ENCODE data around the gene EML1. TPM values are rescaled to one million over a fixed set of nuclear protein-coding genes. Genes with fewer than 3 reads are reported as not detected.

The EML1 gene
- polyA plus RNA-seq, 1 experiment, result 14.2 TPM

DNA sequence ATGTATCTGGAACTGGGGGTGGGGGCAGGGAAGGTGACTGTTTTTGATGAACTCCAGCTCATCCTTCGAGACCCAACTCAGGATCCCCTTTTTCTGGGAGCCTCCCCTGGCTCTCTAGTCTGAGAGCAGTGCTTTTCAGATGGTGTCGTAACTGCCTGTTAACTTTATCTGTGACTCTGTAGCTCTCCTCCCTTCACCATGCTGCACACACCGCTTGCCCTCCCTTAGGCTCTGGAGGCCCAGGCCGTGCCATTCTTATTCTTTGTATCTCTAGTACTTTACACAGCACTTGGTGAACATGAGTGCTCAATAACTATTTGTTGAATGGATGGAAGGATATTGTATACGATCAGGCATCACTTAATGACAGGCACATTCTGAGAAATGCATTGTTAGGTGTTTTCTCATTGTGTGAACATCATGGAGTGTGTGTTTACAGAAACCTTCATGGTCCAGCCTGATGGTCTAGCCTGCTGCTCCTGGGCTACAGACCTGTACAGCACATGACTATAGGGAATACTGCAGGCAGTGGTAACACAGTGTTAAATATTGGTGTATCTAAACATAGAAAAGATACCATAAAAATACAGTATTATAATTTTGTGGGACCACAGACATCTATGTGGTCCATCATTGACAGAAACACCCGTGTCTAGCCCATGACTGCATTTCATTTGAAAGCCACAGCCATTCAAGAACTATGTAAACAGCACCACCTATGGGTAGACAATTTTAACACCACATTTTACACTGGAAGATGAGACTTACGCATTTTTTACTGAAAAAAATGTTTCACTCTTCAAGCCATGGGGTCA is 91.8 kb downstream of the EML1 start:
- no peak for DNase-seq (ENCODE audit: low read depth)
- Histone ChIP-seq H3K36me3 (ENCODE audit: control insufficient read depth, insufficient read depth, low read length) (no peaks in the 10 kb centered on the region), H3K27me3 (ENCODE audit: control insufficient read depth, insufficient read depth, low read length) (no peaks in the 10 kb centered on the region), H3K4me3 (ENCODE audit: low read depth, low read length) (no peak overlapping the region)
- ChIA-PET POLR2A (no interaction called here), CTCF (interaction anchor here (0.7 to 7.9 kb wide), 21 partner anchors 8 to 458 kb away, joined by 3 to 87 read pairs (median 4); partner anchors contain the start of genes CYP46A1 and EML1)
- TF ChIP-seq, protein P1, sequence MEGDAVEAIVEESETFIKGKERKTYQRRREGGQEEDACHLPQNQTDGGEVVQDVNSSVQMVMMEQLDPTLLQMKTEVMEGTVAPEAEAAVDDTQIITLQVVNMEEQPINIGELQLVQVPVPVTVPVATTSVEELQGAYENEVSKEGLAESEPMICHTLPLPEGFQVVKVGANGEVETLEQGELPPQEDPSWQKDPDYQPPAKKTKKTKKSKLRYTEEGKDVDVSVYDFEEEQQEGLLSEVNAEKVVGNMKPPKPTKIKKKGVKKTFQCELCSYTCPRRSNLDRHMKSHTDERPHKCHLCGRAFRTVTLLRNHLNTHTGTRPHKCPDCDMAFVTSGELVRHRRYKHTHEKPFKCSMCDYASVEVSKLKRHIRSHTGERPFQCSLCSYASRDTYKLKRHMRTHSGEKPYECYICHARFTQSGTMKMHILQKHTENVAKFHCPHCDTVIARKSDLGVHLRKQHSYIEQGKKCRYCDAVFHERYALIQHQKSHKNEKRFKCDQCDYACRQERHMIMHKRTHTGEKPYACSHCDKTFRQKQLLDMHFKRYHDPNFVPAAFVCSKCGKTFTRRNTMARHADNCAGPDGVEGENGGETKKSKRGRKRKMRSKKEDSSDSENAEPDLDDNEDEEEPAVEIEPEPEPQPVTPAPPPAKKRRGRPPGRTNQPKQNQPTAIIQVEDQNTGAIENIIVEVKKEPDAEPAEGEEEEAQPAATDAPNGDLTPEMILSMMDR (IDR thresholded peaks at IDR 0.05; ENCODE audit: insufficient read depth, low read depth, low read length), result peak; percentile 68

DNA sequence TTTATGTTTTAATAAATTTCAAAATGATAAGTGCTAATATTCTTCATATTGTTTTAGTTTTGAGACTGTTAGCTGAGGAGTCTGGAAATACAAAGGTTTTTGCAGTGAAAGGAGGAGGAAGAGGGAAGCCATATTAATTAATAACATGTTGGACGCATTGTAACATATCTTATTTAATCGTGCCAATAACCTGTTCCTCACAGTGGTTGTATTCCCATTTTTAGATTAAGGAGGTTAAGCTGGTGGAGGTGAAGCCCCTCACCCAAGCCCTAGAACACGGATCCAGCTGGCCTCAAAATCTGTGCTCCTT is 92.4 kb downstream of the EML1 start:
- Histone ChIP-seq H3K36me3 (ENCODE audit: control insufficient read depth, insufficient read depth, low read length) (no peaks in the 10 kb centered on the region), H3K27me3 (ENCODE audit: control insufficient read depth, insufficient read depth, low read length) (no peaks in the 10 kb centered on the region), H3K4me3 (ENCODE audit: low read depth, low read length) (no peak overlapping the region)
- POLR2A ChIA-PET, result no interaction called here
- no peak for DNase-seq (ENCODE audit: low read depth)
- TF ChIP-seq, protein P1 (IDR thresholded peaks at IDR 0.05; ENCODE audit: insufficient read depth, low read depth, low read length), result no peak
- CTCF ChIA-PET, result interaction anchor here (0.7 to 7.9 kb wide), 17 partner anchors 10 to 458 kb away, joined by 3 to 87 read pairs (median 4); partner anchors contain the start of genes CYP46A1 and EML1

DNA sequence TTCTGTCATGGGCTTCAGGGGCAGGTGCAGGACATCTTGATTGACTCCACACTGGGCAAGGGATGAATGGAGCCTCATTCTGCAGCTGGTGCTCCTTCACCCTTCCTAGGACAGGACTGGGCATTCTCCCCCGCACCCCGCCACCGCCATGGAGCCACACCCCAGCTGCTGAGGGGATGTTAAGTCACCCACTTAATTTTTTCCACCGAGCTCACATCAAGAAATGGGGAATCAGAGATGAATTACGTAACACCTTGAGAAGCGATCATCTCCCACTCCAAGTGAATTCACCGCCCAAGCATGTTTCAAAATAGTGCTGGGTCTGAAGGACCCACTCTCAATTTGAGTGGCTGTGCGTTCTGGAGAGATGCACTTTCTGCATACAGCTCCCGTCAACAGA is 94.2 kb downstream of the EML1 start:
- Histone ChIP-seq H3K36me3 (ENCODE audit: control insufficient read depth, insufficient read depth, low read length) (no peaks in the 10 kb centered on the region), H3K4me3 (ENCODE audit: low read depth, low read length) (no peak overlapping the region), H3K27me3 (ENCODE audit: control insufficient read depth, insufficient read depth, low read length) (no peaks in the 10 kb centered on the region)
- ChIA-PET POLR2A (no interaction called here), CTCF (interaction anchor here (0.6 to 7.9 kb wide), 8 partner anchors 9 to 227 kb away, joined by 3 to 87 read pairs (median 12); partner anchors contain the start of gene CYP46A1)
- TF ChIP-seq, protein P1 (IDR thresholded peaks at IDR 0.05; ENCODE audit: insufficient read depth, low read depth, low read length), result no peak
- DNase-seq (ENCODE audit: low read depth), result no peak

DNA sequence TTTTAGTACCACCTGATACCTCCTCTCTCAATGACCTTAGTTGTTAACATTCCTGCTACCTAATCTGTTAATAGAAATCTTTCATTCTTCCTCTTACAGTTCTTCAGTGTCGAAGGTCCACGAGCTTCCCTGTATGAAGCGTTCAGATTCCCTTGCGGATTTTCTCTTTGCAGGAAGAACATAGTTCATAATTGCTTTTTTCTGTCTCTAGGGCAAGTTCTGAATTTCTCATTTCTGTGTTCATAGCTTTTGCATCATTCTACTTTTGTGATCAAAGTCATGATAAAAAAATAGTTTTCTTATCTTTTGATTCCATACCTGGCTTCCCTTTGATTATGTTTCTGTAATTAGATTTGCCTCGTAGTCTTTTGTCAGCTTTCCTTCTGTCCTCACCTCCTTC is 94.9 kb downstream of the EML1 start:
- H3K4me3 ChIP-seq (ENCODE audit: low read depth, low read length), result no peak overlapping the region
- H3K36me3 ChIP-seq (ENCODE audit: control insufficient read depth, insufficient read depth, low read length), result 0 out of 2 replicates have a peak, but pooled peaks cover under 1% of the 10 kb centered on the region
- H3K27me3 ChIP-seq (ENCODE audit: control insufficient read depth, insufficient read depth, low read length), result no peaks in the 10 kb centered on the region
- TF ChIP-seq, protein P1 (IDR thresholded peaks at IDR 0.05; ENCODE audit: insufficient read depth, low read depth, low read length), result no peak
- ChIA-PET CTCF (interaction anchor here (1.5 to 7.9 kb wide), 5 partner anchors 8 to 206 kb away, joined by 5 to 87 read pairs (median 22); partner anchors contain the start of gene CYP46A1), POLR2A (no interaction called here)
- DNase-seq (ENCODE audit: low read depth), result no peak

DNA sequence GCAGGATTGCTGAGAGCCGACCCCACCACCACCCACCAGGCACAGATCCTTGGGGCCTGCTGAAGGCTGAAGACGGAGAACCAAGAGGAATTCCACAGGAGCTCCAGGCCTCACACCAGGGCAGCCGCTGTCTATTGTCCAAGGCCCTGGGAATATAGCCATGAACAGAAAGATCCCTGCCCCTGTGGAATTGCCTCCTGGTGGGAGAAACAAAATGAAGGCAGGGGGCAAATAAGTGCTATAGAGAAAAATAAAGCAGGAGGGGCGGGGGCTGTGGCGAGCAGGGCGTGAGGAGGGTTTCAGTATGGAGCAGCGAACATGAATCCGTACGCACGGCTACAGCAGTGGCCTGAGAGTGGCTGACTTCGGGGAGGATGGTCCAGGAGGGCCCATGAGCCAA is 96.1 kb downstream of the EML1 start:
- DNase-seq (ENCODE audit: low read depth), result no peak
- POLR2A ChIA-PET, result no interaction called here
- CTCF ChIA-PET, result interaction anchor here (1.2 to 7.9 kb wide), 4 partner anchors 10 to 205 kb away, joined by 3 to 87 read pairs (median 12); partner anchors contain the start of gene CYP46A1
- 0 out of 2 replicates have a peak, but pooled peaks cover 1% of the 10 kb centered on the region for H3K36me3 ChIP-seq (ENCODE audit: control insufficient read depth, insufficient read depth, low read length)
- no peak overlapping the region for H3K4me3 ChIP-seq (ENCODE audit: low read depth, low read length)
- TF ChIP-seq, protein P1 (IDR thresholded peaks at IDR 0.05; ENCODE audit: insufficient read depth, low read depth, low read length), result no peak
- no peaks in the 10 kb centered on the region for H3K27me3 ChIP-seq (ENCODE audit: control insufficient read depth, insufficient read depth, low read length)
